GM23338 (cell line): ENCODE data around the gene C1orf50.

Experiments used
- CTCF ChIP-seq, 2 experiments: fragments of 200-600 bp in 1 of 2; sonication (generic) in 1 of 2; conservative IDR thresholded peaks; 2 replicates each; pipeline versions ENCODE4 v1.5.1 to v1.6.1; 2016 to 2017; ENCODE audit warnings: antibody characterized with exemption in 2 of 2, low read depth in 2 of 2, mild to moderate bottlenecking in 2 of 2, moderate library complexity in 1 of 2
- EZH2 ChIP-seq: fragments of 200-600 bp; sonication (generic); IDR thresholded peaks from one replicate; pipeline ENCODE4 v1.8.0; 2017; ENCODE audit warnings: antibody characterized with exemption, mild to moderate bottlenecking, low read depth; ENCODE audit not compliant: unreplicated experiment
- POLR2AphosphoS5 ChIP-seq: IDR thresholded peaks from 2 replicates; pipeline ENCODE4 v1.6.1; 2016; ENCODE audit warnings: antibody characterized with exemption, low read depth
- REST ChIP-seq: IDR thresholded peaks from one replicate; pipeline ENCODE4 v1.6.1; 2018; ENCODE audit warnings: antibody characterized with exemption; ENCODE audit not compliant: unreplicated experiment
- STAT1 ChIP-seq: IDR thresholded peaks from one replicate; pipeline ENCODE4 v1.6.1; 2016; ENCODE audit warnings: antibody characterized with exemption; ENCODE audit not compliant: unreplicated experiment

- TF ChIP-seq CTCF (conservative IDR thresholded peaks at IDR 0.05; ENCODE audit: low read depth in 2 of 2) (no peak), REST (no peak), POLR2AphosphoS5 (no peak), EZH2 (no peak), STAT1 (no peak)
These were observed 1.8 kb upstream of the C1orf50 start for GRCh38 chr1:42765269-42765668.
